GM19395 (cell line): ENCODE results near the gene GRK5.
"Not testable (repeated sequence)": the region's sequence is repeated elsewhere in the genome, so short reads cannot be mapped to it uniquely, and the experiment has no call there.

Experiments
- ATAC-seq: cut with Tn5 transposase; IDR thresholded peaks from one replicate; pipeline ENCODE4 v1.9.1; 2021; ENCODE audit warnings: mild to moderate bottlenecking, moderate library complexity; ENCODE audit not compliant: unreplicated experiment

The GRK5 gene

DNA sequence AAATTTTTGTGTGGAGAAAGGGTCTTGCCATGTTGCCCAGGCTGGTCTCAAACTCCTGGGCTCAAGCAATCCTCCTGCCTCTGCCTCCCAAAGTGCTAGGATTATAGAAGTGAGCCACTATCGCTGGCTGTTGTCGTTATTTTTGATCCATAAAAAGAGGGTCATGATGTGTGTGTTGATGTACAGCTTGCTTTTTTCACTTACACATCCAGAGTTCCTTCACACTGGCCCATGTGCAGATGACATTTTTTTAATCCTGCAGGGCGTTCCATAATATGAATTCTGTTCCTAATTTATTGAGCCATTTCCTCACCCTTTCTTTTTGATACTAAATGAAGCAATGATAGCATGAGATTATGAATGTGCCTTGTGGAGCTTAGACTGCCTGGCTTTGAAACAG is 40.8 kb downstream of the GRK5 start:
- no peak for ATAC-seq

DNA sequence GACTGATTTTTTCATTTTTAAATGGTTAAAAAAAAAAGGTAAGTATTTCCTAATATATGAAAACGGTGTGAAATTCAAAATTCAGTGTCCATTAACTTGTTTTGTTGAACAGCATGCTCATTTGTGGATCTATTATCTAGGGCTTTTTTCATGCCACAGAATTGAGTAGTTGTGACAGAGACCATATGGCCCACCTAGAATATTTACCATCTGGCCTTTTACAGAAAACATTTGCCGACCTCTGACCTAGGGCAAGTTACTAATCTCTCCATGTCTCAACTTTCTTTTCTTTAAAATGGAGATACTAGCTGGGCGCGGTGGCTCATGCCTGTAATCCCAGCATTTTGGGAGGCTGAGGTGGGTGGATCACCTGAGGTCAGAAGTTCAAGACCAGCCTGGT is 41.3 kb downstream of the GRK5 start:
- no peak for ATAC-seq

- ATAC-seq, result no peak
These were observed 43.4 kb downstream of the GRK5 start for GRCh38 chr10:119250641-119251314.

DNA sequence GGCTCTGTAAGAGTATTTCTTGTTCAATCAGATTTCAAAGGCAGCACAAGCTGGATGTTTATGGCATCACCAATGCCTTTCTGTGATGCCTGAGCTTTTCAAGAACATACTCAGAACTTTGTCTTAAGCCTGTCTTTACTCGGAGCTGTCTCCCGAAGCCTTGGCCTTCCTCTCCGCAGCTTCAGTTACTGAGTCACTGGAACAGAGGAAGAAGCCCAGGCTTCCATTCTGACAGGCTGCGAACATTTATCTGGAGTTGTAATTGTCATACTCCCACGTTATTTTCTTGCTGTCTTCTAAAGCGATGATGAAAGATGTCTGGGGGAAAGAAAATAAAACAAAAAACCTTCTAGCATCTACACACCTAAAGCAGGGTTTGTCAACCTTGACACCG is 43.9 kb downstream of the GRK5 start:
- no peak for ATAC-seq

DNA sequence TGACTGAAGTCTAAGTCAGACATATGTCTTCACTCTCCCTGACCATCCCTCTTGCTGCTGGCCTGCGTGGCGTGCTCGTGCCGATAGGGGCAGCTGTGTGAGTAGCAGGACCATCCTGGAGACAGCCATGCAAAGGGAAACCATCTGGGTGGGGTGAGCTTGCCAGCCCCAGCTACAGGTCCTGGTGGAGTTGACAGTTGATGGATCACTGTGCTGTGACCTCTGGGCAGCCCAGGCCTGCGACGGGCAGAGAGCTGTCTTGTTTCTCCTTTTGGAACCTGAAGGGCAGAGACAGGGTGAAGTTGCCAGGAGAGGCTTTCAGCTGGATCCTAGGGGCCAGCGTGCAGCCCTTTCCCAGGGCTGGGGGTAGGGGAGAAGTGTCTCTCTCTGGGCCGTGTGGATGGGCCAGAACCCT is 44.7 kb downstream of the GRK5 start:
- ATAC-seq, result no peak

GRCh38 chr10:119252470-119253151 is 45.2 kb downstream of the GRK5 start:
- ATAC-seq, result no peak

- no peak for ATAC-seq
These were observed 46.2 kb downstream of the GRK5 start for GRCh38 chr10:119253433-119254174.

DNA sequence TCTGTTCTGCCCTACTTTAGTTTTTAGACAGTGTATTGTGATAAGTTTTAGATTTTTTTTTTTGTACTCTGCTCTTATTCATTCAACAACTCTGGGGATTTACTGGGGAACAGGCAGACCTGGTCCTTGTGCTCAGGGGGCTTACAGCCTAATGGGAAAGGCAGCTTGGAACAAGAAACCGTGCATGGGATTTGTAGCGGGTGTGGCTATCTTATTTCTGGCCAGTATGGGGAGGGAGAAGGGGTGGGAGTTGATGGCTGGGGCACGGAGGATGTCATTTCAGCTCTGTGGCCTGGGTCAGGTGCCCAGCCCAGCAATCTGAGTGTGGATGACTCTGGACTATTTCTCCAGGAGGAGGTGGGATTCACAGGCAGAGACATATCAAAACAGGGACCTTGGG is 47.0 kb downstream of the GRK5 start:
- ATAC-seq, result no peak

DNA sequence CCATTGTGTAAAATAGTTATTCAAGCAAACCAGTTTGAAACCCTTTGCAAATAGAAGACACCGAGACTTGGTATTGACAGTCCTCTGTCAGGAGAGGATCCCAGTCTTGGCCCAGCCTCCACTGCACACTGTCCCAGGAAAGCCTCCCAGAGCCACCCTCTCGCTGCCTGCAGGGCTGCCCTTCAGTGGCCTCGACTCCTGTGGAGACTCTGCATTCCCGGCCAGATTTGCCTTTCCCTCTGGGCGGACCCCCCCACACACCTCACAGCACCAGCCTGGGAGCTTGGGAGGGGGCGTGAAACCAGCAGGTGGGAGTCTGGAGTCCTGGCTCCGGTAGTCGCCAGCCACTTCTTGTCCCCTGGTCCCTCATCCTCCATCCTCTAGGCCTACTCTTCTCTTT is 48.7 kb downstream of the GRK5 start:
- no peak for ATAC-seq

- no peak for ATAC-seq
These were observed 49.5 kb downstream of the GRK5 start for GRCh38 chr10:119256897-119257296.

- ATAC-seq, result no peak
These were observed 50.6 kb downstream of the GRK5 start for GRCh38 chr10:119257899-119258419.

- no peak for ATAC-seq
These were observed 52.0 kb downstream of the GRK5 start for GRCh38 chr10:119259345-119259744.

DNA sequence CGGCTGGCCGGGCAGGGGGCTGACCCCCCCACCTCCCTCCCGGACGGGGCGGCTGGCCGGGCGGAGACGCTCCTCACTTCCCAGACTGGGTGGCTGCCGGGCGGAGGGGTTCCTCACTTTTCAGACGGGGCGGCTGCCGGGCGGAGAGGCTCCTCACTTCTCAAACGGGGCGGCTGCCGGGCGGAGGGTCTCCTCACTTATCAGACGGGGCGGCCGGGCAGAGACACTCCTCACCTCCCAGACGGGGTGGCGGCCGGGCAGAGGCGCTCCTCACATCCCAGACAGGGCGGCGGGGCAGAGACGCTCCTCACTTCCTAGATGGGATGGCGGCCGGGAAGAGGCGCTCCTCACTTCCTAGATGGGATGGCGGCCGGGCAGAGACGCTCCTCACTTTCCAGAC is 53.6 kb downstream of the GRK5 start:
- ATAC-seq, result not testable (repeated sequence)

DNA sequence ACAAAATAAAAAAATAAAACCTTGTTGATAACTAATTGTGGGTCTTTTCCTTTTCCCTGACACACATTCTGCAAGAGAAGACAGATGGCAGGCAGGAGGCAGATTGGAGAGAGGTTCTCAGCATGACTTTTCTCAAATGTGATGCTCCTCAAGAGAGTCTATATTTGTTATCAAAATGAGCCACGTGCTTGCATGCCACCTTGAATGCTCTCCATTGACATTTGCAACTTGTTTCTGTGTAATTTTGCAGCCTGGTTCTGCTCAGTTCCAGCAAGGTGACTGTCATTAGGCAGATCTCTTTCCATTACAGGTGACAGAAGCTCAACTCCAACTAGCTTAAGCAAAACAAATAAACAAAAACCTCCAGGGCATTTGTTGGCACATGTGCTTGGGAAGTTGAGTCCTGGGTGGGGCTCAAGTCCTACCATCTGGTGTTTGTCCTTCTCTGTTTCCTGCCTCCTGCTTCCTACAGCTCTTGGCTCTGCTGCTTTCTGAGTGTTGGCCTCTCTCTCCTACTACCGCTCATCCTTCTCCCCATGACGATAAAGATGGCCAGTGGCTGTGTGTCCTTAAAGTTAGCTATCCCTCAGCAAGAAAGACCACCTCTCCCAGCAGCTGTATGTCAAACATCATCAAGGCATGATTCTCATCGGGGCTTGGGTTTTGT is 56.7 kb downstream of the GRK5 start:
- ATAC-seq, result no peak

- no peak for ATAC-seq
These were observed 58.3 kb downstream of the GRK5 start for GRCh38 chr10:119265691-119266090.

DNA sequence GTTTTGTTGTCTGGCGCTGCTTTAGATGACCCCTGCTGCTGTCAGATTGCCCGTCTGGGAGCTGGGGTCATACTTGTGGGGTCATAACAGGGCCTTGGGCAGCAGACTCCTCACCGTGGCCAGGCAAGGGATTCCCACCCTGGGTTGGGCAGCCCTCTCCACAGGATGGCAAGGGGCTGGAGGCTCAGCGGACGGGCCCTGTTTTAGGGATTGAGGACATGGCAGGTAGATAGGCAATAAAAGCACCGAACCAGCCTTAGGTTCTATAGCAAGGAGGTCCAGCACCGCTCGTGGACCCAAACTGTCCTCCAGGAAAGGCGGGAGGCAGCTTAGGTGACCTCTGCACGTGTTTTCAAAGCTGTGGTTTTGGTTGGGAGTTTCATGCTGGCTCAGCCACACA is 60.0 kb downstream of the GRK5 start:
- ATAC-seq, result no peak

GRCh38 chr10:119268428-119268827 is 61.1 kb downstream of the GRK5 start:
- ATAC-seq, result no peak

- peak; percentile 72 for ATAC-seq
These were observed 61.6 kb downstream of the GRK5 start for GRCh38 chr10:119268871-119269506.

- ATAC-seq, result no peak
These were observed 62.4 kb downstream of the GRK5 start for GRCh38 chr10:119269737-119270136.

GRCh38 chr10:119270762-119271366 is 63.5 kb downstream of the GRK5 start:
- ATAC-seq, result peak; percentile 70
